ENCODE data around the gene NBL1. TPM values are rescaled to one million over a fixed set of nuclear protein-coding genes. Genes with fewer than 3 reads are reported as not detected.

The NBL1 gene
- polyA plus RNA-seq, 1 experiment, result 171 TPM

GRCh38 chr1:19617376-19617775 is 26.7 kb upstream of the NBL1 start:
- DNase-seq (ENCODE audit: low read depth), result no peak
- Histone ChIP-seq H3K27me3 (ENCODE audit: control insufficient read depth, insufficient read depth, low read length) (no peaks in the 10 kb centered on the region), H3K4me3 (ENCODE audit: low read depth, low read length) (no peak overlapping the region), H3K36me3 (ENCODE audit: control insufficient read depth, insufficient read depth, low read length) (no peaks in the 10 kb centered on the region)
- ChIA-PET POLR2A (no interaction called here), CTCF (interaction anchor here (1.0 to 1.2 kb wide), 3 partner anchors 26 to 224 kb away, joined by 3 to 4 read pairs (median 3); no protein-coding TSS in a partner anchor)
- TF ChIP-seq CTCF (IDR thresholded peaks at IDR 0.05; ENCODE audit: insufficient read depth, low read depth, low read length), result no peak

GRCh38 chr1:19618428-19618827 is 25.7 kb upstream of the NBL1 start:
- DNase-seq (ENCODE audit: low read depth), result no peak
- Histone ChIP-seq H3K4me3 (ENCODE audit: low read depth, low read length) (no peak overlapping the region), H3K27me3 (ENCODE audit: control insufficient read depth, insufficient read depth, low read length) (no peaks in the 10 kb centered on the region), H3K36me3 (ENCODE audit: control insufficient read depth, insufficient read depth, low read length) (no peaks in the 10 kb centered on the region)
- CTCF ChIA-PET, result interaction anchor here (1.0 to 1.3 kb wide), 5 partner anchors 33 to 274 kb away, joined by 3 read pairs; no protein-coding TSS in a partner anchor
- POLR2A ChIA-PET, result interaction anchor here (0.6 kb wide), 1 partner anchor 183 kb away, joined by 4 read pairs; no protein-coding TSS in a partner anchor
- no peak for TF ChIP-seq CTCF (IDR thresholded peaks at IDR 0.05; ENCODE audit: insufficient read depth, low read depth, low read length)

- H3K4me3 ChIP-seq (ENCODE audit: low read depth, low read length), result no peak overlapping the region
- CTCF ChIA-PET, result interaction anchor here (0.8 to 1.1 kb wide), 4 partner anchors 23 to 245 kb away, joined by 3 read pairs; no protein-coding TSS in a partner anchor
- no peak for TF ChIP-seq CTCF (IDR thresholded peaks at IDR 0.05; ENCODE audit: insufficient read depth, low read depth, low read length)
- DNase-seq (ENCODE audit: low read depth), result no peak
- peaks cover 3% of the 10 kb centered on the region for H3K36me3 ChIP-seq (ENCODE audit: control insufficient read depth, insufficient read depth, low read length)
- no peaks in the 10 kb centered on the region for H3K27me3 ChIP-seq (ENCODE audit: control insufficient read depth, insufficient read depth, low read length)
- POLR2A ChIA-PET, result no interaction called here
Observed at GRCh38 chr1:19619697-19620384, 24.3 kb upstream of the NBL1 start.

GRCh38 chr1:19620786-19621185 is 23.3 kb upstream of the NBL1 start:
- Histone ChIP-seq H3K4me3 (ENCODE audit: low read depth, low read length) (no peak overlapping the region), H3K27me3 (ENCODE audit: control insufficient read depth, insufficient read depth, low read length) (no peaks in the 10 kb centered on the region), H3K36me3 (ENCODE audit: control insufficient read depth, insufficient read depth, low read length) (peaks cover 5% of the 10 kb centered on the region)
- POLR2A ChIA-PET, result interaction anchor here (0.6 kb wide), 2 partner anchors 37 to 255 kb away, joined by 6 read pairs; no protein-coding TSS in a partner anchor
- DNase-seq (ENCODE audit: low read depth), result no peak
- CTCF ChIA-PET, result interaction anchor here (1.0 to 1.5 kb wide), 2 partner anchors 20 to 22 kb away, joined by 3 to 4 read pairs; no protein-coding TSS in a partner anchor
- no peak for TF ChIP-seq CTCF (IDR thresholded peaks at IDR 0.05; ENCODE audit: insufficient read depth, low read depth, low read length)

GRCh38 chr1:19621274-19621950 is 22.7 kb upstream of the NBL1 start:
- ChIA-PET POLR2A (interaction anchor here (0.6 kb wide), 1 partner anchor 38 kb away, joined by 6 read pairs; no protein-coding TSS in a partner anchor), CTCF (interaction anchor here (1.5 kb wide), 1 partner anchor 19 kb away, joined by 4 read pairs; no protein-coding TSS in a partner anchor)
- H3K4me3 ChIP-seq (ENCODE audit: low read depth, low read length), result no peak overlapping the region
- no peak for TF ChIP-seq CTCF (IDR thresholded peaks at IDR 0.05; ENCODE audit: insufficient read depth, low read depth, low read length)
- peaks cover 5% of the 10 kb centered on the region for H3K36me3 ChIP-seq (ENCODE audit: control insufficient read depth, insufficient read depth, low read length)
- DNase-seq (ENCODE audit: low read depth), result no peak
- H3K27me3 ChIP-seq (ENCODE audit: control insufficient read depth, insufficient read depth, low read length), result no peaks in the 10 kb centered on the region
